ENCODE results near the gene HCRTR1. TPM values are rescaled to one million over a fixed set of nuclear protein-coding genes. Genes with fewer than 3 reads are reported as not detected.

Gene HCRTR1
- total RNA-seq, 4 donors from 2014 or later = 0.45 to 1.8 (median 1.7) TPM; not detected in 1

GRCh38 chr1:31637915-31638673, 20.6 kb downstream of the HCRTR1 start:
- intact Hi-C loops (cut with DNase I) = no loop called here
- H3K27ac ChIP-seq (replicated peaks in 1 of 4) = no peak overlapping the region
- no peaks in the 10 kb centered on the region for H3K9me3 ChIP-seq
- WGBS = 62% methylated on average over 5 of the region's 5 CpGs
- no peak for DNase-seq (ENCODE audit: extremely low spot score)
- H3K36me3 ChIP-seq = peaks cover 13 to 24% (median 20%) of the 10 kb centered on the region in 4 donors
- H3K4me1 ChIP-seq = peaks cover 46 to 73% (median 64%) of the 10 kb centered on the region in 4 donors
- no peak overlapping the region for H3K4me3 ChIP-seq
- no peaks in the 10 kb centered on the region for H3K27me3 ChIP-seq
- TF ChIP-seq EP300 (IDR thresholded peaks at IDR 0.05) (no peak), CTCF (IDR thresholded peaks at IDR 0.05) (no peak)

GRCh38 chr1:31639543-31639942, 22.1 kb downstream of the HCRTR1 start:
- intact Hi-C loops (cut with DNase I) = no loop called here
- TF ChIP-seq CTCF (IDR thresholded peaks at IDR 0.05) (no peak), POLR2AphosphoS5 (IDR thresholded peaks at IDR 0.05) (no peak), EP300 (IDR thresholded peaks at IDR 0.05) (no peak), POLR2A (IDR thresholded peaks at IDR 0.05; ENCODE audit: low read depth) (no peak)
- H3K27ac ChIP-seq (replicated peaks in 1 of 4) = no peak overlapping the region
- H3K4me3 ChIP-seq = no peak overlapping the region
- 69% methylated on average over 5 of the region's 5 CpGs for WGBS
- peaks cover 4 to 11% (median 9%) of the 10 kb centered on the region in 4 donors for H3K36me3 ChIP-seq
- no peaks in the 10 kb centered on the region for H3K9me3 ChIP-seq
- DNase-seq (ENCODE audit: extremely low spot score) = no peak
- peaks cover 58 to 79% (median 72%) of the 10 kb centered on the region in 4 donors for H3K4me1 ChIP-seq
- H3K27me3 ChIP-seq = no peaks in the 10 kb centered on the region

- Histone ChIP-seq H3K27me3 (no peaks in the 10 kb centered on the region), H3K36me3 (peaks cover 0 to 5% (median 3%) of the 10 kb centered on the region in 4 donors), H3K9me3 (no peaks in the 10 kb centered on the region), H3K27ac (replicated peaks in 1 of 4) (no peak overlapping the region), H3K4me3 (no peak overlapping the region), H3K4me1 (peaks cover 58 to 79% (median 69%) of the 10 kb centered on the region in 4 donors)
- DNase-seq (ENCODE audit: extremely low spot score) = no peak
- TF ChIP-seq EP300 (IDR thresholded peaks at IDR 0.05) (no peak), POLR2A (IDR thresholded peaks at IDR 0.05; ENCODE audit: low read depth) (no peak), CTCF (IDR thresholded peaks at IDR 0.05) (no peak), POLR2AphosphoS5 (IDR thresholded peaks at IDR 0.05) (no peak)
- intact Hi-C loops (cut with DNase I) = no loop called here
Observed at GRCh38 chr1:31640179-31640578, 22.7 kb downstream of the HCRTR1 start.

- Histone ChIP-seq H3K4me3 (no peak overlapping the region), H3K27ac (replicated peaks in 1 of 4) (no peak overlapping the region), H3K4me1 (peaks cover 66 to 86% (median 74%) of the 10 kb centered on the region in 4 donors), H3K36me3 (no peaks in the 10 kb centered on the region), H3K27me3 (no peaks in the 10 kb centered on the region), H3K9me3 (no peaks in the 10 kb centered on the region)
- TF ChIP-seq POLR2AphosphoS5 (IDR thresholded peaks at IDR 0.05) (no peak), CTCF (IDR thresholded peaks at IDR 0.05) (no peak), POLR2A (IDR thresholded peaks at IDR 0.05; ENCODE audit: low read depth) (no peak)
- WGBS = 75% methylated on average over 4 of the region's 4 CpGs
- no peak for DNase-seq (ENCODE audit: extremely low spot score)
- intact Hi-C loops (cut with DNase I) = no loop called here
Observed at GRCh38 chr1:31640964-31641363, 23.5 kb downstream of the HCRTR1 start.

GRCh38 chr1:31642366-31642765, 24.9 kb downstream of the HCRTR1 start:
- peaks cover 61 to 79% (median 68%) of the 10 kb centered on the region in 4 donors for H3K4me1 ChIP-seq
- DNase-seq (ENCODE audit: extremely low spot score) = no peak
- H3K36me3 ChIP-seq = no peaks in the 10 kb centered on the region
- no peaks in the 10 kb centered on the region for H3K9me3 ChIP-seq
- 81% methylated on average over 4 of the region's 4 CpGs for WGBS
- H3K27ac ChIP-seq (replicated peaks in 1 of 4) = no peak overlapping the region
- intact Hi-C loops (cut with DNase I) = no loop called here
- TF ChIP-seq CTCF (IDR thresholded peaks at IDR 0.05) (no peak), EP300 (IDR thresholded peaks at IDR 0.05) (no peak), POLR2AphosphoS5 (IDR thresholded peaks at IDR 0.05) (no peak)
- H3K27me3 ChIP-seq = no peaks in the 10 kb centered on the region
- no peak overlapping the region for H3K4me3 ChIP-seq
